PC-9 (cell line): Measurements from ENCODE around the gene TMEM240. TPM values are rescaled to one million over a fixed set of nuclear protein-coding genes. Genes with fewer than 3 reads are reported as not detected.

Experiments
- BruUV-seq: library from RNA; stranded (reverse); fragments of 400-500 nt; replicated peaks from 2 replicates; lab custom pipeline; 2021; lab: Mats Ljungman, UMichigan
- CTCF ChIA-PET: fragments of 300-600 bp; sonication (Branson Sonifier 250); formaldehyde crosslinking; loops from one replicate; lab custom pipeline; 2022; ENCODE audit warnings: antibody characterized with exemption; lab: Charles Lee
- POLR2A ChIA-PET: fragments of 300-600 bp; sonication (Branson Sonifier 250); formaldehyde crosslinking; loops from one replicate; lab custom pipeline; 2022; ENCODE audit warnings: antibody characterized with exemption; ENCODE audit not compliant: unreplicated experiment; lab: Charles Lee
- DNase-seq, 2 experiments: peaks; one replicate each; pipeline versions ENCODE4 v3.0.0 to v3.0.0-alpha.2; 2015 to 2022; ENCODE audit warnings: mixed read lengths in 1 of 2
- H2AFZ ChIP-seq: fragments of 200-600 bp; sonication (generic); 2 replicates; pipeline ENCODE4 v1.8.1; 2017; ENCODE audit warnings: antibody characterized with exemption
- H3F3A ChIP-seq: fragments of 200-600 bp; sonication (generic); 2 replicates; pipeline ENCODE4 v1.8.1; 2017; ENCODE audit warnings: antibody characterized with exemption, mild to moderate bottlenecking, low read depth; ENCODE audit not compliant: insufficient read depth
- H3K27ac ChIP-seq: fragments of 200-600 bp; sonication (generic); 2 replicates; pipeline ENCODE4 v1.6.1; 2016; ENCODE audit warnings: mixed run types
- H3K27me3 ChIP-seq: fragments of 200-600 bp; sonication (generic); 2 replicates; pipeline ENCODE4 v1.6.1; 2016; ENCODE audit warnings: low read depth, mixed run types; ENCODE audit not compliant: insufficient read depth
- H3K36me3 ChIP-seq: fragments of 200-600 bp; sonication (generic); 2 replicates; pipeline ENCODE4 v1.6.1; 2016; ENCODE audit warnings: low read depth, mixed run types
- H3K4me1 ChIP-seq: fragments of 200-600 bp; sonication (generic); replicated peaks from 2 replicates; pipeline ENCODE4 v1.6.1; 2016; ENCODE audit warnings: mixed run types; ENCODE audit not compliant: insufficient read depth
- H3K4me2 ChIP-seq: fragments of 200-600 bp; sonication (generic); 2 replicates; pipeline ENCODE4 v1.6.1; 2017; ENCODE audit warnings: mixed run types
- H3K4me3 ChIP-seq: fragments of 200-600 bp; sonication (generic); 2 replicates; pipeline ENCODE4 v1.6.1; 2016; ENCODE audit warnings: mixed run types
- H3K79me2 ChIP-seq: fragments of 200-600 bp; sonication (generic); 2 replicates; pipeline ENCODE4 v1.6.1; 2017; ENCODE audit warnings: low read depth, mixed run types
- H3K9me2 ChIP-seq: fragments of 200-600 bp; sonication (generic); 2 replicates; pipeline ENCODE4 v1.8.1; 2017; ENCODE audit warnings: mild to moderate bottlenecking; ENCODE audit not compliant: insufficient read depth
- H3K9me3 ChIP-seq: fragments of 200-600 bp; sonication (generic); 2 replicates; pipeline ENCODE4 v1.8.1; 2016; ENCODE audit warnings: low read depth; ENCODE audit not compliant: insufficient read depth
- H4K20me1 ChIP-seq: fragments of 200-600 bp; sonication (generic); 2 replicates; pipeline ENCODE4 v1.8.1; 2017; ENCODE audit not compliant: insufficient read depth
- EZH2 ChIP-seq: fragments of 200-600 bp; sonication (generic); IDR thresholded peaks from 2 replicates; pipeline ENCODE4 v1.8.0; 2017; ENCODE audit warnings: antibody characterized with exemption, low read depth
- intact Hi-C: fragments of 100-400 bp; cut with micrococcal nuclease; formaldehyde crosslinking; loops from one replicate; pipeline ENCODE4 v1.10.0; 2022; ENCODE audit not compliant: unreplicated experiment
- total RNA-seq: library from RNA; stranded (reverse); gene quantifications from 2 replicates; pipeline ENCODE4 v1.2.3, GENCODE V29; 2021
- TF ChIP-seq, protein P1 (sequence below): fragments of 200-600 bp; sonication (generic); conservative IDR thresholded peaks from 2 replicates; pipeline ENCODE4 v1.6.1; 2017; ENCODE audit warnings: mixed run types, antibody characterized with exemption, mild to moderate bottlenecking, moderate library complexity

Gene TMEM240
- total RNA-seq, 1 experiment from 2014 or later: 8.3 TPM

DNA sequence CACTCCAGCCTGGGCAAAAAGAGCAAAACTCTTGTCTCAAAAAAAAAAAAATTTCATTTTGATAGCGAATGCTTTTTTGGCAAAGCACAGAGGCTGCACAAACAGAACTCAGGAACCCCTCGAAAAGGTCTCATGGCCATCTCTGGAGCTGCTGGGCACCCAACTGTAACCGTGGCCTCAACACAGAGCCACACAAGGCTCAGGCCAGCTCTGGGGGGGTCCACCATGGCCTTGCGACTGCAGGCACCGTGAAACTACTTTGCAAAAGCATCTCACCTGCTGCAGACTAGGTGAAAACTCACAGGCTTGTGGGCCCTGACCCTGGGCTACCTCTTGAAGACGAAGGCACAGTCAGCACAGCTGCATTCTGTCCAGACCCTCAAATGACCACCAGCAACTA lies 16.1 kb upstream of the TMEM240 start:
- Histone ChIP-seq H4K20me1 (peaks cover 35% of the 10 kb centered on the region), H3K27ac (no peak overlapping the region), H3K9me2 (no peaks in the 10 kb centered on the region), H3K36me3 (0 out of 2 replicates have a peak, but pooled peaks cover 3% of the 10 kb centered on the region), H3K4me2 (no peak overlapping the region), H3K4me1 (no peaks in the 10 kb centered on the region), H3K9me3 (no peaks in the 10 kb centered on the region), H3K4me3 (no peak overlapping the region), H3K27me3 (no peaks in the 10 kb centered on the region), H3F3A (peaks cover 25% of the 10 kb centered on the region; the same call in 1 of the 2 replicates), H2AFZ (no peak overlapping the region), H3K79me2 (peaks cover 17% of the 10 kb centered on the region)
- BruUV-seq: no TSS peak
- TF ChIP-seq EZH2: no peak
- TF ChIP-seq, protein P1, sequence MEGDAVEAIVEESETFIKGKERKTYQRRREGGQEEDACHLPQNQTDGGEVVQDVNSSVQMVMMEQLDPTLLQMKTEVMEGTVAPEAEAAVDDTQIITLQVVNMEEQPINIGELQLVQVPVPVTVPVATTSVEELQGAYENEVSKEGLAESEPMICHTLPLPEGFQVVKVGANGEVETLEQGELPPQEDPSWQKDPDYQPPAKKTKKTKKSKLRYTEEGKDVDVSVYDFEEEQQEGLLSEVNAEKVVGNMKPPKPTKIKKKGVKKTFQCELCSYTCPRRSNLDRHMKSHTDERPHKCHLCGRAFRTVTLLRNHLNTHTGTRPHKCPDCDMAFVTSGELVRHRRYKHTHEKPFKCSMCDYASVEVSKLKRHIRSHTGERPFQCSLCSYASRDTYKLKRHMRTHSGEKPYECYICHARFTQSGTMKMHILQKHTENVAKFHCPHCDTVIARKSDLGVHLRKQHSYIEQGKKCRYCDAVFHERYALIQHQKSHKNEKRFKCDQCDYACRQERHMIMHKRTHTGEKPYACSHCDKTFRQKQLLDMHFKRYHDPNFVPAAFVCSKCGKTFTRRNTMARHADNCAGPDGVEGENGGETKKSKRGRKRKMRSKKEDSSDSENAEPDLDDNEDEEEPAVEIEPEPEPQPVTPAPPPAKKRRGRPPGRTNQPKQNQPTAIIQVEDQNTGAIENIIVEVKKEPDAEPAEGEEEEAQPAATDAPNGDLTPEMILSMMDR: no peak
- CTCF ChIA-PET: no interaction called here
- intact Hi-C loops: no loop called here
- DNase-seq: no peak
- POLR2A ChIA-PET: interaction anchor here (0.5 kb wide), 1 partner anchor 744 kb away, joined by 6 read pairs; no protein-coding TSS in a partner anchor

DNA sequence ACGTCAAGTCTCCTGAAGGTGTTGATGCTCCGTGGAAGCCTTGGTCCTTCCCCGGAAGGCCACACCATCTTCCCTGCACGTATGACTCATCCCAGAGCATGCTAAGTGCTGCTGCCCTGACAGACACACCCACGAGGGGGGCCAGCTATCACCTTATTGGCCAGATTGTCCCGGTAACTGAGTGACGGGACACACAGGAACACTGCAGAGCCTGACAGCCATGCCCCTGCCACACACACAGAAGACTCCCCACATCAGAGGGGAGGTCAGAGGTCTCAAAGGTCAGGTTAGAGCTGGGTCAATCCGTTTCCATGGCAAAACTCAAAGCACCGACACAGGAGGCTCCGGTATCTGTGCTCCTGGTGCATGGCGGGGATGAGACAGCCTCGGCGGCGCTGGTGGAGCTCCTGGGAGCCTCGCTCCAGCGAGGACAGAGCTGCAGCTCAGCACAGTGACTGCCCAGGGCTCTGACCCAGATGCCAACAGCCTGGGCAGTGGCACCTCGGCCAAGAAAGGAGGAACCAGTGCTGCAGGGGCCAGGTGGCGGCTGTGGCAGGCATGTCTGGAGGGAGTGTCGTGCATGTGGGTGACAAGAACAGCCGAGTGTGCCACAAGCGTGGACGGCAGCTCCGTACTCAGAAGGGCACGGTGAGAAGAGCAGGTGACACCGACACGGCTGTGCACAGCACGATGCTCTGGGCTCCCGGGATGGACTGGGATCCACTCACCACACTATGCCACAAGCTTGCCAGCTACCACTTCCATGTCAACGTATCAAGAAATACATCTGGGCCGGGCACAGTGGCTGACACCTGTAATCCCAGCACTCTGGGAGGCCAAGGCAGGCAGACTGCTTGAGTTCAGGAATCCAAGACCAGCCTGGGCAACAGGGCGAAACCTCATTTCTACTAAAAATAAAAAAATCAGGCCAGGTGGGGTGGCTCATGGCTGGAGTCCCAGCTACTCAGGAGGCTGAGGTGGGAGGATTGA lies 14.8 kb upstream of the TMEM240 start:
- no peak for DNase-seq
- intact Hi-C loops: no loop called here
- BruUV-seq: no TSS peak
- Histone ChIP-seq H3K27me3 (no peaks in the 10 kb centered on the region), H3K27ac (no peak overlapping the region), H3K79me2 (peaks cover 19% of the 10 kb centered on the region; the same call in 1 of the 2 replicates), H3K9me2 (no peaks in the 10 kb centered on the region), H2AFZ (no peak overlapping the region), H3K9me3 (no peaks in the 10 kb centered on the region), H3K4me3 (no peak overlapping the region), H3F3A (peaks cover 23% of the 10 kb centered on the region; the same call in 1 of the 2 replicates), H3K36me3 (no peaks in the 10 kb centered on the region), H3K4me2 (no peak overlapping the region), H4K20me1 (peaks cover 35% of the 10 kb centered on the region), H3K4me1 (no peaks in the 10 kb centered on the region)
- POLR2A ChIA-PET: no interaction called here
- CTCF ChIA-PET: no interaction called here
- TF ChIP-seq, protein P1: no peak
- no peak for TF ChIP-seq EZH2

DNA sequence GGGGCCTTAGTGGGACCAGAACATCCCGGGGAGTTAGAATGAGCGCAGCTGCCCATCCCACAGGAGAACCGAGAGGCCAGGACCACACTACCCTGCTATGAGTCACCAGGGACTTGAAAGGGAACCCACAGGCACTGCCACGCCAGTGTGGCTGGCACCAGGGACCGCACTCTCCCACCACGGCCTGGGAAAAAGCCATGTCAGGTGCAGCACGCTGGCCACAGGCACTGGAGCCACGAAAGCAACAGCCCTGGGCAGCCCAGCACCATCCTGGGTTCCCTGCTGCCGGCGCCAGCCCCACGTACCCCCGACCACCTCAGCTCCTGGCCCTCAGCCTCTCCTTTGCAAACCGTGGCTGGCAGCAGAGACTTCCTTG lies 14.1 kb upstream of the TMEM240 start:
- Histone ChIP-seq H3K4me2 (no peak overlapping the region), H3F3A (peaks cover 18% of the 10 kb centered on the region; the same call in 1 of the 2 replicates), H3K4me1 (no peaks in the 10 kb centered on the region), H3K27me3 (no peaks in the 10 kb centered on the region), H3K4me3 (no peak overlapping the region), H3K9me3 (no peaks in the 10 kb centered on the region), H3K27ac (no peak overlapping the region), H2AFZ (no peak overlapping the region), H3K36me3 (no peaks in the 10 kb centered on the region), H4K20me1 (peaks cover 30% of the 10 kb centered on the region), H3K79me2 (peaks cover 14% of the 10 kb centered on the region; the same call in 1 of the 2 replicates), H3K9me2 (no peaks in the 10 kb centered on the region)
- POLR2A ChIA-PET: no interaction called here
- intact Hi-C loops: no loop called here
- DNase-seq: no peak
- CTCF ChIA-PET: no interaction called here
- TF ChIP-seq EZH2: no peak
- no TSS peak for BruUV-seq
